HepG2 (cell line): ENCODE data around the gene HNRNPUL2. TPM values are rescaled to one million over a fixed set of nuclear protein-coding genes. Genes with fewer than 3 reads are reported as not detected.

Source experiments
- AKAP8 ChIP-seq: sonication (generic); formaldehyde crosslinking; IDR thresholded peaks from 2 replicates; pipeline ENCODE4 v1.5.1; 2020; ENCODE audit warnings: mild to moderate bottlenecking, missing genetic modification reagents
- CREM ChIP-seq, 2 experiments: sonication (generic) in 1 of 2; formaldehyde crosslinking in 1 of 2; IDR thresholded peaks; 2 replicates each; pipeline versions ENCODE4 v1.4.0 to v1.6.1; 2016 to 2020; ENCODE audit warnings: antibody characterized with exemption in 1 of 2, mild to moderate bottlenecking in 1 of 2, missing genetic modification reagents in 1 of 2
- HMG20B ChIP-seq: conservative IDR thresholded peaks from 2 replicates; pipeline ENCODE4 v1.6.1; 2016; ENCODE audit warnings: missing genetic modification reagents, missing compliant biosample characterization
- HMGA1 ChIP-seq: sonication (generic); formaldehyde crosslinking; conservative IDR thresholded peaks from 2 replicates; pipeline ENCODE4 v1.4.0; 2020; ENCODE audit warnings: missing genetic modification reagents
- HOXA3 ChIP-seq: sonication (generic); formaldehyde crosslinking; IDR thresholded peaks from 2 replicates; pipeline ENCODE4 v1.5.0; 2020; ENCODE audit warnings: missing genetic modification reagents
- KDM5A ChIP-seq: fragments of 200-600 bp; sonication (generic); IDR thresholded peaks from 2 replicates; pipeline ENCODE4 v1.7.0; 2018; ENCODE audit warnings: antibody characterized with exemption, mild to moderate bottlenecking, low read length, borderline replicate concordance
- NBN ChIP-seq: fragments of 450-650 bp; conservative IDR thresholded peaks from 2 replicates; pipeline ENCODE4 v1.6.1; 2017
- NKX3-1 ChIP-seq: sonication (generic); formaldehyde crosslinking; IDR thresholded peaks from 2 replicates; pipeline ENCODE4 v1.5.0; 2020; ENCODE audit warnings: missing genetic modification reagents
- NR2F1 ChIP-seq, 2 experiments: fragments of 450-650 bp in 1 of 2; formaldehyde crosslinking in 1 of 2; IDR thresholded peaks; 2 replicates each; pipeline versions ENCODE4 v1.5.0 to v1.6.1; 2016 to 2020; ENCODE audit warnings: mild to moderate bottlenecking in 1 of 2, missing compliant biosample characterization in 1 of 2, missing genetic modification reagents in 1 of 2, moderate library complexity in 1 of 2
- SMARCC2 ChIP-seq: fragments of 450-650 bp; IDR thresholded peaks from 2 replicates; pipeline ENCODE4 v1.6.1; 2017; ENCODE audit warnings: antibody characterized with exemption, mild to moderate bottlenecking
- SRSF1 ChIP-seq: fragments of 200-400 bp; formaldehyde crosslinking; optimal IDR thresholded peaks from 2 replicates; pipeline ENCODE3; 2017; ENCODE audit warnings: mild to moderate bottlenecking, low read depth, low read length, moderate library complexity
- TOE1 ChIP-seq: sonication (generic); formaldehyde crosslinking; IDR thresholded peaks from 2 replicates; pipeline ENCODE4 v1.4.0; 2020; ENCODE audit warnings: mild to moderate bottlenecking, missing genetic modification reagents
- ZNF777 ChIP-seq: sonication (generic); formaldehyde crosslinking; IDR thresholded peaks from 2 replicates; pipeline ENCODE4 v1.4.0; 2020; ENCODE audit warnings: missing genetic modification reagents
- ZNF788 ChIP-seq: sonication (generic); formaldehyde crosslinking; IDR thresholded peaks from 2 replicates; pipeline ENCODE4 v1.5.0; 2020; ENCODE audit warnings: mild to moderate bottlenecking, missing genetic modification reagents, borderline replicate concordance
- ZNF792 ChIP-seq: IDR thresholded peaks from 2 replicates; pipeline ENCODE4 v1.6.1; 2016
- ZSCAN9 ChIP-seq: IDR thresholded peaks from 2 replicates; pipeline ENCODE4 v1.6.1; 2016; ENCODE audit warnings: borderline replicate concordance
- polyA plus RNA-seq, 8 experiments: library from polyadenylated mRNA; depleted of rRNA in 3 of 8; stranded (reverse) in 7 of 8; unstranded in 1 of 8; fragments of >200 nt; fragmentation: Illumina TruSeq in 4 of 8; extraction: Trizol in 4 of 8; gene quantifications; 2 replicates each; pipeline versions ENCODE4 v1.2.1 to v1.2.3, GENCODE V29; 2011 to 2016; ENCODE audit warnings: low read depth in 4 of 8, missing spikeins in 1 of 8, mixed read lengths in 1 of 8; ENCODE audit not compliant: insufficient read depth in 1 of 8
- total RNA-seq, 5 experiments: library from RNA; depleted of rRNA; stranded (reverse); fragments of >200 nt; fragmentation: Illumina TruSeq; extraction: Trizol; gene quantifications; 2 replicates each; pipeline ENCODE4 v1.2.3, GENCODE V29; 2016; ENCODE audit warnings: low read depth in 1 of 5
- TF ChIP-seq, protein P1 (sequence below): sonication (generic); formaldehyde crosslinking; IDR thresholded peaks from 2 replicates; pipeline ENCODE4 v1.5.1; 2020; ENCODE audit warnings: mild to moderate bottlenecking, missing genetic modification reagents, borderline replicate concordance
- TF ChIP-seq, protein P2 (sequence below): sonication (generic); formaldehyde crosslinking; IDR thresholded peaks from 2 replicates; pipeline ENCODE4 v1.5.1; 2020; ENCODE audit warnings: mild to moderate bottlenecking, missing genetic modification reagents, moderate library complexity
- TF ChIP-seq, protein P3 (sequence below): conservative IDR thresholded peaks from 2 replicates; pipeline ENCODE4 v1.6.1; 2018; ENCODE audit warnings: missing genetic modification reagents
- TF ChIP-seq, protein P4 (sequence below): sonication (generic); formaldehyde crosslinking; IDR thresholded peaks from 2 replicates; pipeline ENCODE4 v1.4.0; 2020; ENCODE audit warnings: mild to moderate bottlenecking, missing genetic modification reagents
- TF ChIP-seq, protein P5 (sequence below): sonication (generic); formaldehyde crosslinking; IDR thresholded peaks from 2 replicates; pipeline ENCODE4 v1.4.0; 2020; ENCODE audit warnings: mild to moderate bottlenecking, missing genetic modification reagents
- TF ChIP-seq, protein P6 (sequence below): sonication (generic); formaldehyde crosslinking; IDR thresholded peaks from 2 replicates; pipeline ENCODE4 v1.5.0; 2020; ENCODE audit warnings: missing genetic modification reagents, mild to moderate bottlenecking, borderline replicate concordance

Gene HNRNPUL2
- total and polyA plus RNA-seq, 2 of the 13 experiments (the other 11 are each of a cell fraction or from before 2014, with no cell fraction given), result 8.4 to 9.6 TPM

DNA sequence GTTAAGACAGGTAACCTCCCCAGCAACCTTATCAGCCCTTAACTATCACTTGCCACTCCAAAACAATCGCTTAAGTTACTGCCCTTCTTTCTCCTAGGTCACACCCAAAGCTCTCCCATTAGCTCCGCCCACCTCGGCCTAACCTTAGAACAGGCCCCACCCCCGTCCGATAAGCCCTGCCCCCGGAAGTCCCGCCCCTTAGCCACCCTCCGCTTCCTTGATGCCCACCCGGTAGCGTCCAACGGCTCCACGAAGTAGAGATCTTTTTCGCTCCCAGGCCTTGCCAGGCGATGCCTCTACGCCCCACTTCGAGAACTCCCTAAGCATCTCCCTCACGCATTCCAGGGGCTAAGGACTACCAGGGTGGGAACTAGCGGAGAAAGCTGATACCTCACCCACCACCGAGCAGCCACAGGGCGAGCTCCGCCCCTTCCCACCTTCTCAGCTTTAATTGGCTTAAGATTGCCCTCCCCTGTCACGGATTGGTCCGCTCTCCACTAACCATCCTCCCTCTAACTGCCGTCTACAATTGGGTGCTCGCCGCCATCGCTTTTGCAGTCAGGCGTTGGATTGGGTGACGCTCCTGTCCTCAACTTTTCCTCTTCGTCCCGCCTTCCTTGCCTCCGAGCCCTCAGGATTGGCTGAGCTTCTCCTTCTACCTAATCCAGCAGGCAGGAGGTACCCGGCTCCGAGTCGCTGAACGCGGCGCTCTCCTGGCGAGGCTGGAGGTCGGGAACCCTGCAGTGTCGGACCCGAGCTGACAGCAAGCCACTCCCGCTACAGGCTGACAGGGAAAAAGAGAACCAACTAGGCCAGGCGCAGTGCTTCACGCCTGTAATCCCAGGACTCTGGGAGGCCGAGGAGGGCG, 26.7 kb upstream of the HNRNPUL2 start, which contains the start of gene ZBTB3 (continued):
- TF ChIP-seq, protein P1, sequence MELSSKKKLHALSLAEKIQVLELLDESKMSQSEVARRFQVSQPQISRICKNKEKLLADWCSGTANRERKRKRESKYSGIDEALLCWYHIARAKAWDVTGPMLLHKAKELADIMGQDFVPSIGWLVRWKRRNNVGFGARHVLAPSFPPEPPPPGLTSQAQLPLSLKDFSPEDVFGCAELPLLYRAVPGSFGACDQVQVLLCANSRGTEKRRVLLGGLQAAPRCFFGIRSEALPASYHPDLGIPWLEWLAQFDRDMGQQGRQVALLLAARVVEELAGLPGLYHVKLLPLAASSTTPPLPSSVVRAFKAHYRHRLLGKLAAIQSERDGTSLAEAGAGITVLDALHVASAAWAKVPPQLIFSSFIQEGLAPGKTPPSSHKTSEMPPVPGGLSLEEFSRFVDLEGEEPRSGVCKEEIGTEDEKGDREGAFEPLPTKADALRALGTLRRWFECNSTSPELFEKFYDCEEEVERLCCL (CRISPR knock-in tag), result peak; percentile 44; the same call in 1 of the 2 replicates
- no peak for TF ChIP-seq ZNF792 (CRISPR knock-in tag)
- no peak for TF ChIP-seq NKX3-1 (CRISPR knock-in tag)
- TF ChIP-seq, protein P2, sequence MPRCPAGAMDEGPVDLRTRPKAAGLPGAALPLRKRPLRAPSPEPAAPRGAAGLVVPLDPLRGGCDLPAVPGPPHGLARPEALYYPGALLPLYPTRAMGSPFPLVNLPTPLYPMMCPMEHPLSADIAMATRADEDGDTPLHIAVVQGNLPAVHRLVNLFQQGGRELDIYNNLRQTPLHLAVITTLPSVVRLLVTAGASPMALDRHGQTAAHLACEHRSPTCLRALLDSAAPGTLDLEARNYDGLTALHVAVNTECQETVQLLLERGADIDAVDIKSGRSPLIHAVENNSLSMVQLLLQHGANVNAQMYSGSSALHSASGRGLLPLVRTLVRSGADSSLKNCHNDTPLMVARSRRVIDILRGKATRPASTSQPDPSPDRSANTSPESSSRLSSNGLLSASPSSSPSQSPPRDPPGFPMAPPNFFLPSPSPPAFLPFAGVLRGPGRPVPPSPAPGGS (CRISPR knock-in tag), result peak; percentile 67; the same call in 1 of the 2 replicates
- TF ChIP-seq AKAP8 (CRISPR knock-in tag), result no peak
- TF ChIP-seq, protein P3, sequence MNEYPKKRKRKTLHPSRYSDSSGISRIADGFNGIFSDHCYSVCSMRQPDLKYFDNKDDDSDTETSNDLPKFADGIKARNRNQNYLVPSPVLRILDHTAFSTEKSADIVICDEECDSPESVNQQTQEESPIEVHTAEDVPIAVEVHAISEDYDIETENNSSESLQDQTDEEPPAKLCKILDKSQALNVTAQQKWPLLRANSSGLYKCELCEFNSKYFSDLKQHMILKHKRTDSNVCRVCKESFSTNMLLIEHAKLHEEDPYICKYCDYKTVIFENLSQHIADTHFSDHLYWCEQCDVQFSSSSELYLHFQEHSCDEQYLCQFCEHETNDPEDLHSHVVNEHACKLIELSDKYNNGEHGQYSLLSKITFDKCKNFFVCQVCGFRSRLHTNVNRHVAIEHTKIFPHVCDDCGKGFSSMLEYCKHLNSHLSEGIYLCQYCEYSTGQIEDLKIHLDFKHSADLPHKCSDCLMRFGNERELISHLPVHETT (CRISPR knock-in tag), result 0 out of 2 replicates have a peak, but pooled peaks have one; percentile 27
- no peak for TF ChIP-seq HMGA1
- no peak for TF ChIP-seq NBN
- TF ChIP-seq NR2F1 (CRISPR knock-in tag; IDR thresholded peaks at IDR 0.05), result no peak
- peak; percentile 94; the same call in 1 of the 2 replicates for TF ChIP-seq KDM5A
- TF ChIP-seq, protein P4, sequence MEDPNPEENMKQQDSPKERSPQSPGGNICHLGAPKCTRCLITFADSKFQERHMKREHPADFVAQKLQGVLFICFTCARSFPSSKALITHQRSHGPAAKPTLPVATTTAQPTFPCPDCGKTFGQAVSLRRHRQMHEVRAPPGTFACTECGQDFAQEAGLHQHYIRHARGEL (CRISPR knock-in tag), result no peak
- 0 out of 2 replicates have a peak, but pooled peaks have one; percentile 19 for TF ChIP-seq ZSCAN9 (CRISPR knock-in tag)
- 0 out of 2 replicates have a peak, but pooled peaks have one; percentile 13 for TF ChIP-seq ZNF788
- TF ChIP-seq TOE1, result no peak
- TF ChIP-seq HOXA3 (CRISPR knock-in tag), result peak; percentile 41; the same call in 1 of the 2 replicates
- peak; percentile 62; the same call in 1 of the 2 replicates for TF ChIP-seq CREM (IDR thresholded peaks at IDR 0.05)
- TF ChIP-seq CREM (CRISPR knock-in tag; IDR thresholded peaks at IDR 0.05), result no peak
- TF ChIP-seq, protein P5, sequence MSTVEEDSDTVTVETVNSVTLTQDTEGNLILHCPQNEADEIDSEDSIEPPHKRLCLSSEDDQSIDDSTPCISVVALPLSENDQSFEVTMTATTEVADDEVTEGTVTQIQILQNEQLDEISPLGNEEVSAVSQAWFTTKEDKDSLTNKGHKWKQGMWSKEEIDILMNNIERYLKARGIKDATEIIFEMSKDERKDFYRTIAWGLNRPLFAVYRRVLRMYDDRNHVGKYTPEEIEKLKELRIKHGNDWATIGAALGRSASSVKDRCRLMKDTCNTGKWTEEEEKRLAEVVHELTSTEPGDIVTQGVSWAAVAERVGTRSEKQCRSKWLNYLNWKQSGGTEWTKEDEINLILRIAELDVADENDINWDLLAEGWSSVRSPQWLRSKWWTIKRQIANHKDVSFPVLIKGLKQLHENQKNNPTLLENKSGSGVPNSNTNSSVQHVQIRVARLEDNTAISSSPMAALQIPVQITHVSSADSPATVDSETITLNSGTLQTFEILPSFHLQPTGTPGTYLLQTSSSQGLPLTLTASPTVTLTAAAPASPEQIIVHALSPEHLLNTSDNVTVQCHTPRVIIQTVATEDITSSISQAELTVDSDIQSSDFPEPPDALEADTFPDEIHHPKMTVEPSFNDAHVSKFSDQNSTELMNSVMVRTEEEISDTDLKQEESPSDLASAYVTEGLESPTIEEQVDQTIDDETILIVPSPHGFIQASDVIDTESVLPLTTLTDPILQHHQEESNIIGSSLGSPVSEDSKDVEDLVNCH (CRISPR knock-in tag), result no peak
- peak; percentile 3; the same call in 1 of the 2 replicates for TF ChIP-seq ZNF777 (CRISPR knock-in tag)
- TF ChIP-seq, protein P6, sequence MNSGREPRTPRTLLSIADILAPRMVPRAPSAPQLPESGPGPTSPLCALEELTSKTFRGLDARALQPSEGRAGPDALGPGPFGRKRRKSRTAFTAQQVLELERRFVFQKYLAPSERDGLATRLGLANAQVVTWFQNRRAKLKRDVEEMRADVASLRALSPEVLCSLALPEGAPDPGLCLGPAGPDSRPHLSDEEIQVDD (CRISPR knock-in tag), result peak; percentile 48; the same call in 1 of the 2 replicates
- TF ChIP-seq SRSF1, result no peak
- TF ChIP-seq HMG20B (CRISPR knock-in tag), result no peak
- no peak for TF ChIP-seq SMARCC2
